GM12878 (cell line): ENCODE data around the gene DRC1. TPM values are rescaled to one million over a fixed set of nuclear protein-coding genes. Genes with fewer than 3 reads are reported as not detected.

Experiments used
- ATAC-seq: fragments of 200-7000 bp; cut with Tn5 transposase; 3 replicates; pipeline ENCODE4 v1.9.1; 2020; ENCODE audit warnings: mild to moderate bottlenecking, moderate library complexity
- BruUV-seq: library from RNA; stranded (reverse); fragments of 400-500 nt; replicated peaks from 2 replicates; lab custom pipeline; 2021; lab: Mats Ljungman, UMichigan
- CTCF ChIA-PET: fragments of 300-600 bp; sonication (Branson Sonifier 250); formaldehyde crosslinking; extraction: SDS; loops from one replicate; lab custom pipeline; 2021; ENCODE audit warnings: inconsistent platforms; lab: Yijun Ruan, JAX
- POLR2A ChIA-PET: fragments of 350-600 bp; formaldehyde crosslinking; extraction: SDS; loops from one replicate; lab custom pipeline; 2021; ENCODE audit warnings: inconsistent platforms; lab: Charles Lee
- RAD21 ChIA-PET: fragments of 300-600 bp; sonication (Branson Sonifier 250); formaldehyde crosslinking; loops from one replicate; lab custom pipeline; 2023; ENCODE audit warnings: antibody characterized with exemption; ENCODE audit not compliant: unreplicated experiment; lab: Charles Lee
- SMC1A ChIA-PET: fragments of 300-600 bp; sonication (Branson Sonifier 250); formaldehyde crosslinking; loops from one replicate; lab custom pipeline; 2023; ENCODE audit not compliant: unreplicated experiment, uncharacterized antibody; lab: Charles Lee
- DNase-seq: peaks from one replicate; pipeline ENCODE4 v3.0.0-alpha.2; 2011; ENCODE audit warnings: low read depth, low spot score
- FAIRE-seq: peaks from 3 replicates; lab custom pipeline; 2011; peaks lifted over from hg19 to GRCh38; lab: Jason Lieb, UNC
- H2AFZ ChIP-seq: 2 replicates; pipeline ENCODE4 v1.6.0; 2011; ENCODE audit warnings: low read depth, low read length, control low read depth; ENCODE audit not compliant: control insufficient read depth
- H3K27ac ChIP-seq: 2 replicates; pipeline ENCODE4 v1.5.1; 2011; ENCODE audit warnings: control low read depth; ENCODE audit not compliant: control insufficient read depth, insufficient read depth
- H3K27me3 ChIP-seq, 2 experiments: replicated peaks in 1 of 2; 2 replicates each; pipeline versions ENCODE4 v1.6.0 to v1.6.1; 2011; ENCODE audit warnings: low read length in 1 of 2; ENCODE audit not compliant: control insufficient read depth in 2 of 2, insufficient read depth in 2 of 2
- H3K36me3 ChIP-seq, 2 experiments: 2 replicates each; pipeline ENCODE4 v1.5.1; 2011; ENCODE audit warnings: low read length in 1 of 2; ENCODE audit not compliant: control insufficient read depth in 2 of 2, insufficient read depth in 2 of 2
- H3K4me1 ChIP-seq: 2 replicates; pipeline ENCODE4 v1.6.1; 2011; ENCODE audit warnings: mild to moderate bottlenecking, low read length, moderate library complexity, mixed read lengths; ENCODE audit not compliant: control insufficient read depth, insufficient read depth
- H3K4me2 ChIP-seq: 2 replicates; pipeline ENCODE4 v1.6.0; 2011; ENCODE audit warnings: control low read depth; ENCODE audit not compliant: control insufficient read depth, insufficient read depth
- H3K4me3 ChIP-seq: fragments of 200-600 bp; sonication (generic); 2 replicates; pipeline ENCODE4 v1.5.1; 2016
- H3K79me2 ChIP-seq: 2 replicates; pipeline ENCODE4 v1.6.0; 2011; ENCODE audit warnings: low read length; ENCODE audit not compliant: control insufficient read depth, insufficient read depth
- H3K9ac ChIP-seq: 2 replicates; pipeline ENCODE4 v1.8.0; 2011; ENCODE audit warnings: low read length, control low read depth, mixed read lengths; ENCODE audit not compliant: control insufficient read depth, insufficient read depth
- H3K9me3 ChIP-seq: replicated peaks from 3 replicates; pipeline ENCODE4 v1.5.1; 2011; ENCODE audit warnings: mild to moderate bottlenecking, low read length; ENCODE audit not compliant: control insufficient read depth, insufficient read depth
- H4K20me1 ChIP-seq: 2 replicates; pipeline ENCODE4 v1.6.0; 2011; ENCODE audit not compliant: control insufficient read depth, insufficient read depth
- BACH1 ChIP-seq: fragments of 450-650 bp; IDR thresholded peaks from 2 replicates; pipeline ENCODE4 v1.6.1; 2017; ENCODE audit warnings: mild to moderate bottlenecking, borderline replicate concordance
- CBX3 ChIP-seq: fragments of 200-600 bp; sonication (generic); IDR thresholded peaks from 2 replicates; pipeline ENCODE4 v1.6.1; 2016; ENCODE audit warnings: low read depth, borderline replicate concordance
- CBX5 ChIP-seq: sonication (generic); IDR thresholded peaks from 2 replicates; pipeline ENCODE4 v1.6.1; 2016; ENCODE audit warnings: low read depth, moderate library complexity, mild to moderate bottlenecking, inconsistent platforms
- CEBPB ChIP-seq, 2 experiments: fragments of 150-350 bp in 1 of 2; IDR thresholded peaks; 2 replicates each; pipeline ENCODE4 v1.6.1; 2012 to 2014; ENCODE audit warnings: low read depth in 2 of 2, low read length in 2 of 2, borderline replicate concordance in 1 of 2, inconsistent platforms in 1 of 2
- RELA ChIP-seq: fragments of 450-650 bp; IDR thresholded peaks from 2 replicates; pipeline ENCODE4 v1.8.0; 2014; ENCODE audit warnings: borderline replicate concordance; ENCODE audit not compliant: partially characterized antibody
- REST ChIP-seq: IDR thresholded peaks from 2 replicates; pipeline ENCODE4 v1.6.1; 2012; ENCODE audit warnings: mild to moderate bottlenecking, low read depth, low read length
- WRNIP1 ChIP-seq: IDR thresholded peaks from 2 replicates; pipeline ENCODE4 v1.6.1; 2011; ENCODE audit warnings: low read depth, low read length, improper control_type of control experiment, borderline replicate concordance
- ZNF622 ChIP-seq: fragments of 450-650 bp; IDR thresholded peaks from 2 replicates; pipeline ENCODE4 v1.6.1; 2017; ENCODE audit warnings: mild to moderate bottlenecking, inconsistent platforms
- ZSCAN29 ChIP-seq: fragments of 450-650 bp; IDR thresholded peaks from 2 replicates; pipeline ENCODE4 v1.6.1; 2017; ENCODE audit warnings: mild to moderate bottlenecking, moderate library complexity
- ZZZ3 ChIP-seq: IDR thresholded peaks from 2 replicates; pipeline ENCODE4 v1.6.1; 2011; ENCODE audit warnings: low read depth; ENCODE audit not compliant: control insufficient read depth, insufficient read length
- WGBS: methylation state at CpG from one replicate; pipeline ENCODE4 v1.1.6; 2016; ENCODE audit warnings: low lambda C conversion rate; ENCODE audit not compliant: insufficient replicate concordance, insufficient coverage; ENCODE audit errors: missing lambda C conversion rate; 5-methylcytosine and 5-hydroxymethylcytosine counted together
- in situ Hi-C: fragments of 300-500 bp; cut with MboI; formaldehyde crosslinking; loops from 9 replicates; pipeline ENCODE4 v1.14.3; 2018; ENCODE audit warnings: mixed read lengths
- intact Hi-C: fragments of 100-400 bp; cut with micrococcal nuclease; formaldehyde crosslinking; loops from one replicate; pipeline ENCODE4 v1.14.2; 2022; ENCODE audit not compliant: unreplicated experiment
- polyA plus RNA-seq, 11 experiments: library from polyadenylated mRNA; depleted of rRNA in 4 of 11; unstranded in 6 of 11; stranded (reverse) in 5 of 11; fragments of >200 nt; fragmentation: Nextera tagmentation in 4 of 11; fragmentation: Illumina TruSeq in 1 of 11; extraction: Ambion mirVana in 4 of 11; extraction: Trizol in 1 of 11; gene quantifications; 1 replicate in 1 of 11; 2 replicates in 10 of 11; pipeline versions ENCODE4 v1.2.1 to v1.2.3, GENCODE V29; 2011 to 2016; ENCODE audit warnings: inconsistent platforms in 2 of 11, missing spikeins in 2 of 11, low read depth in 1 of 11
- total RNA-seq, 4 experiments: library from RNA; depleted of rRNA in 3 of 4; stranded (reverse); fragments of >200 nt in 3 of 4; fragmentation: Illumina TruSeq in 1 of 4; extraction: Trizol in 1 of 4; gene quantifications; 2 replicates each; pipeline versions ENCODE4 v1.2.1 to v1.2.3, GENCODE V29; 2013 to 2021
- TF ChIP-seq, protein P1 (sequence below): fragments of 450-650 bp; formaldehyde crosslinking; IDR thresholded peaks from 2 replicates; pipeline ENCODE4 v1.4.0; 2020; ENCODE audit warnings: mild to moderate bottlenecking, moderate library complexity
- TF ChIP-seq, protein P2 (sequence below): fragments of 450-650 bp; conservative IDR thresholded peaks from 2 replicates; pipeline ENCODE4 v1.6.1; 2017; ENCODE audit warnings: mild to moderate bottlenecking, moderate library complexity

Gene DRC1
- total and polyA plus RNA-seq, 10 of the 15 experiments (the other 5 are each of a cell fraction or from before 2014, with no cell fraction given) = 0.03 TPM; not detected in 9

- TF ChIP-seq, protein P1, sequence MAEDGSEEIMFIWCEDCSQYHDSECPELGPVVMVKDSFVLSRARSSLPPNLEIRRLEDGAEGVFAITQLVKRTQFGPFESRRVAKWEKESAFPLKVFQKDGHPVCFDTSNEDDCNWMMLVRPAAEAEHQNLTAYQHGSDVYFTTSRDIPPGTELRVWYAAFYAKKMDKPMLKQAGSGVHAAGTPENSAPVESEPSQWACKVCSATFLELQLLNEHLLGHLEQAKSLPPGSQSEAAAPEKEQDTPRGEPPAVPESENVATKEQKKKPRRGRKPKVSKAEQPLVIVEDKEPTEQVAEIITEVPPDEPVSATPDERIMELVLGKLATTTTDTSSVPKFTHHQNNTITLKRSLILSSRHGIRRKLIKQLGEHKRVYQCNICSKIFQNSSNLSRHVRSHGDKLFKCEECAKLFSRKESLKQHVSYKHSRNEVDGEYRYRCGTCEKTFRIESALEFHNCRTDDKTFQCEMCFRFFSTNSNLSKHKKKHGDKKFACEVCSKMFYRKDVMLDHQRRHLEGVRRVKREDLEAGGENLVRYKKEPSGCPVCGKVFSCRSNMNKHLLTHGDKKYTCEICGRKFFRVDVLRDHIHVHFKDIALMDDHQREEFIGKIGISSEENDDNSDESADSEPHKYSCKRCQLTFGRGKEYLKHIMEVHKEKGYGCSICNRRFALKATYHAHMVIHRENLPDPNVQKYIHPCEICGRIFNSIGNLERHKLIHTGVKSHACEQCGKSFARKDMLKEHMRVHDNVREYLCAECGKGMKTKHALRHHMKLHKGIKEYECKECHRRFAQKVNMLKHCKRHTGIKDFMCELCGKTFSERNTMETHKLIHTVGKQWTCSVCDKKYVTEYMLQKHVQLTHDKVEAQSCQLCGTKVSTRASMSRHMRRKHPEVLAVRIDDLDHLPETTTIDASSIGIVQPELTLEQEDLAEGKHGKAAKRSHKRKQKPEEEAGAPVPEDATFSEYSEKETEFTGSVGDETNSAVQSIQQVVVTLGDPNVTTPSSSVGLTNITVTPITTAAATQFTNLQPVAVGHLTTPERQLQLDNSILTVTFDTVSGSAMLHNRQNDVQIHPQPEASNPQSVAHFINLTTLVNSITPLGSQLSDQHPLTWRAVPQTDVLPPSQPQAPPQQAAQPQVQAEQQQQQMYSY (CRISPR knock-in tag) = no peak
- TF ChIP-seq ZZZ3 = no peak
- no peak for TF ChIP-seq CBX5
- TF ChIP-seq CEBPB (IDR thresholded peaks at IDR 0.05; ENCODE audit: borderline replicate concordance in 1 of 2, low read depth in 2 of 2, low read length in 2 of 2) = no peak
- TF ChIP-seq, all 136 proteins: peak for 0
These were observed 30.6 kb downstream of the DRC1 start (continued) for GRCh38 chr2:26432363-26432762.

- Histone ChIP-seq H3K36me3 (no peaks in the 10 kb centered on the region), H3K4me2 (no peak overlapping the region), H4K20me1 (no peaks in the 10 kb centered on the region), H3K4me1 (no peaks in the 10 kb centered on the region), H3K9ac (no peak overlapping the region), H3K79me2 (no peaks in the 10 kb centered on the region), H3K27me3 (0 out of 4 replicates have a peak, but pooled peaks cover 0 to 2% of the 10 kb centered on the region in 2 experiments), H3K4me3 (no peak overlapping the region), H3K27ac (no peak overlapping the region), H2AFZ (no peak overlapping the region), H3K9me3 (no peaks in the 10 kb centered on the region)
- intact Hi-C loops = no loop called here
- ChIA-PET SMC1A (no interaction called here), POLR2A (no interaction called here), RAD21 (no interaction called here), CTCF (interaction anchor here (1.7 kb wide), 1 partner anchor 11 kb away, joined by 3 read pairs; no protein-coding TSS in a partner anchor)
- in situ Hi-C loops = no loop called here
- no peak for DNase-seq
- BruUV-seq = no TSS peak
- no peak for ATAC-seq
- FAIRE-seq = no peak
- 28% methylated on average over 2 of the region's 2 CpGs for WGBS
- TF ChIP-seq CBX3 (no peak), ZSCAN29 (no peak), ZNF622 (no peak), RELA (no peak), BACH1 (no peak), REST (no peak), WRNIP1 (no peak)
- TF ChIP-seq, protein P2, sequence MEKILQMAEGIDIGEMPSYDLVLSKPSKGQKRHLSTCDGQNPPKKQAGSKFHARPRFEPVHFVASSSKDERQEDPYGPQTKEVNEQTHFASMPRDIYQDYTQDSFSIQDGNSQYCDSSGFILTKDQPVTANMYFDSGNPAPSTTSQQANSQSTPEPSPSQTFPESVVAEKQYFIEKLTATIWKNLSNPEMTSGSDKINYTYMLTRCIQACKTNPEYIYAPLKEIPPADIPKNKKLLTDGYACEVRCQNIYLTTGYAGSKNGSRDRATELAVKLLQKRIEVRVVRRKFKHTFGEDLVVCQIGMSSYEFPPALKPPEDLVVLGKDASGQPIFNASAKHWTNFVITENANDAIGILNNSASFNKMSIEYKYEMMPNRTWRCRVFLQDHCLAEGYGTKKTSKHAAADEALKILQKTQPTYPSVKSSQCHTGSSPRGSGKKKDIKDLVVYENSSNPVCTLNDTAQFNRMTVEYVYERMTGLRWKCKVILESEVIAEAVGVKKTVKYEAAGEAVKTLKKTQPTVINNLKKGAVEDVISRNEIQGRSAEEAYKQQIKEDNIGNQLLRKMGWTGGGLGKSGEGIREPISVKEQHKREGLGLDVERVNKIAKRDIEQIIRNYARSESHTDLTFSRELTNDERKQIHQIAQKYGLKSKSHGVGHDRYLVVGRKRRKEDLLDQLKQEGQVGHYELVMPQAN = no peak
These were observed 31.1 kb downstream of the DRC1 start for GRCh38 chr2:26432859-26433258.
